VCaP (cell line): Measurements from ENCODE around the gene BFSP2.

Source experiments
- H3K27ac ChIP-seq: fragments of 450-650 bp; 2 replicates; pipeline ENCODE4 v1.5.1; 2017
- TF ChIP-seq, protein P1 (sequence below): fragments of 450-650 bp; conservative IDR thresholded peaks from 2 replicates; pipeline ENCODE4 v1.5.1; 2017; ENCODE audit warnings: mild to moderate bottlenecking, moderate library complexity

Gene BFSP2

DNA sequence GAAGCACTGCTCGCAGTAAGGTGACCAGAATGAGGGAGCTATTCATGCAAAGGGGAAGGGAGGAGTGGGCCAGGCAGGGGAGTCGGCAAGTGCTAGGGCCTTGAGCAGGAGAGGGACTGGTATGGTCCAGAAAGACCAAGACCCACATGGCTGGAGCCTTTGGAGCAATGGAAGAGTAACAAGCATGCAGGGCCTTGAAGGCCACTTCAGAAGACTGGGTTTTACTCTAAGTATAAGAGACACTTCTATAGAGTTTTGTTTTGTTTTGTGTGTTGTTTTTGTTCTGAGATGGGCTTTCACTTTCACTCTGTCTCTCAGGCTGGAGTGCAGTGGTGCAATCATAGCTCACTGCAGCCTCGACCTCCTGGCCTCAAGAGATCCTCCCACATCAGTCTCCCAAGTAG lies 42.0 kb downstream of the BFSP2 start:
- TF ChIP-seq, protein P1, sequence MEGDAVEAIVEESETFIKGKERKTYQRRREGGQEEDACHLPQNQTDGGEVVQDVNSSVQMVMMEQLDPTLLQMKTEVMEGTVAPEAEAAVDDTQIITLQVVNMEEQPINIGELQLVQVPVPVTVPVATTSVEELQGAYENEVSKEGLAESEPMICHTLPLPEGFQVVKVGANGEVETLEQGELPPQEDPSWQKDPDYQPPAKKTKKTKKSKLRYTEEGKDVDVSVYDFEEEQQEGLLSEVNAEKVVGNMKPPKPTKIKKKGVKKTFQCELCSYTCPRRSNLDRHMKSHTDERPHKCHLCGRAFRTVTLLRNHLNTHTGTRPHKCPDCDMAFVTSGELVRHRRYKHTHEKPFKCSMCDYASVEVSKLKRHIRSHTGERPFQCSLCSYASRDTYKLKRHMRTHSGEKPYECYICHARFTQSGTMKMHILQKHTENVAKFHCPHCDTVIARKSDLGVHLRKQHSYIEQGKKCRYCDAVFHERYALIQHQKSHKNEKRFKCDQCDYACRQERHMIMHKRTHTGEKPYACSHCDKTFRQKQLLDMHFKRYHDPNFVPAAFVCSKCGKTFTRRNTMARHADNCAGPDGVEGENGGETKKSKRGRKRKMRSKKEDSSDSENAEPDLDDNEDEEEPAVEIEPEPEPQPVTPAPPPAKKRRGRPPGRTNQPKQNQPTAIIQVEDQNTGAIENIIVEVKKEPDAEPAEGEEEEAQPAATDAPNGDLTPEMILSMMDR, result no peak
- H3K27ac ChIP-seq, result no peak overlapping the region

DNA sequence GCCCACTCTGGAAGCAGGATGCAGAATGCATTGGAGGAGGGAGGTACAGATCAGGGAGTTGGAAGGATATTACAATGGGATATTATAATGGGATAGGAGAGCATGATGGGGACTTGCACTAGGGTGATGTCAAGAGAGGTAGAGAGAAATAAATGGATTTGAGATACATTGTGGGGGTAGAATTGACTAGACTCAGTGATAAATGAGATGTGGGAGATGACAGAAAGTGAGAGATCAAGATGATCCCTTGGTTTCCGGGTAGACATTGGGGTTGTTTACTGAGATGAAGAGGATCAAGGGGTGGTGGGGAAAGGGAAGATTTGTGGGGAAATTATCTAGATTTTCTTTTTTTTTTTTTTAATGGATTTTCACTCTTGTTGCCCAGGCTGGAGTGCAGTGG lies 42.7 kb downstream of the BFSP2 start:
- no peak overlapping the region for H3K27ac ChIP-seq
- TF ChIP-seq, protein P1, result no peak

DNA sequence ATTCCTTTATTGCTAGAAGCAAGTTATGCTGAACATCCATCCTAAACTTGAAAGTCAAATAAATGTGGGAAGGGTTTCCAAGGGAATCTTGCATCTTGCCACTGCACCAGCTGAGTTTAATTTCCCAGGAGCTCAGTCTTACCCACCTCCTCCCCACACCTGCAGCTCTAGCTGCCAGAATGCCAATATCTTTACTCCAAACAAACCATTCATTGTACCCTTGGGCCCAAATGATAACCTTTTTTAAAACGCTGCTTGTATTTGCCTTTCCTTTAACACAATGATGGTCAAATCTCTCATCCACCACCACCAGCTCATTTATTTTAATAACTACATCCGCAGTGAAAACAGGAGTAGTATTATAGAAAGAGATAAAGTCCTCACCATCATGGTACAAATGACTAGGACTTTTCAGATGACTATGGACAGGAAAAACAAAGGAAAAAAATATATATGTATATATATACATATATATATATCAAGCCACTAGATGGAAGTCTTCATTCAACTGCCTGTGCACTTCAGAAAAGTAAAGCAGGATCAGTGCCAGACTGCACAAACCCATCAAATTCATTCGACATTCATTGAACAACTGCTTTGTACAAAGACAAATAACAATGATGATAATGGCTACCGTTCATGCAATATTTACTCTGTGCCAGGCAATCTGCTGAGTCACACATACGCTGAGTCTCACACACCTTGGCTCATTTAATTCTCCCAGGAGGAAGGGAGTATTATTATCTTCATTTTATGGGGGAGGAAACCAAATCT lies 44.0 kb downstream of the BFSP2 start:
- TF ChIP-seq, protein P1, result no peak
- H3K27ac ChIP-seq, result no peak overlapping the region

DNA sequence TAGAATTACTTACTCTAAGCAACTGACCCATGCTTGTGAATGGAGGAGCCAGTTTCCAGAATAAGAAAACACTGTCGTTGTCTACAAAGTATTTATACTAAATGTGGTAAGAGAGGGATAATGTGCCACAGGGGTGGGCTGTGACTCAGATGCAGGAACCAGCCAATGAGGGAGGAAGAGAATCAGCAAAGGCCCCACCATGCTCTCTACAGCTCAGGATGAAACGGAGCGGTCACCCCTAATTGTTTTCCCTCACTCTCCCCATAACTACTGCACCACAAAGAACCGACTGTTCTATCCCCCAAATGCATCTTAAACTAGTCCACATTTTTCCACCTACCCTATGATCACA lies 44.5 kb downstream of the BFSP2 start:
- TF ChIP-seq, protein P1, result no peak
- no peak overlapping the region for H3K27ac ChIP-seq

DNA sequence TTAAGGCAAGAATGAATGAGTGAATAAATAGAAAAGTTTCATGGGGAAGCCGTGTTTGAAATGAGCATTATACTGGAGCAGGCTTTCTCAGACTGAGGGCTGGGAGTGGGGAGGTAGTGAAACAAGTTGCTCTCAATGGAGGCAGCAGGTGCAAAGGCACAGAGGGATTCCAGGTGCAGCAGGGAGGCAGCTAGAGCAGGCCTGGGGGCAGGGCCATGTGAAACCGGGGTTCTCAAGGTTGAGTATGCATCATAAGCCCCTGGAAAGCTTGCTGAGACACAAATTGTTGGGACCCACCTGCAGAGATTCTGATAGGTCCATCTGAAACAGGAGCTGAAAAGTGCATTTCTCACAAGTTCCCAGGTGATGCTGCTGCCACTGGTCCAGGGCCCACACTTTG lies 45.3 kb downstream of the BFSP2 start:
- TF ChIP-seq, protein P1, result no peak
- H3K27ac ChIP-seq, result no peak overlapping the region

DNA sequence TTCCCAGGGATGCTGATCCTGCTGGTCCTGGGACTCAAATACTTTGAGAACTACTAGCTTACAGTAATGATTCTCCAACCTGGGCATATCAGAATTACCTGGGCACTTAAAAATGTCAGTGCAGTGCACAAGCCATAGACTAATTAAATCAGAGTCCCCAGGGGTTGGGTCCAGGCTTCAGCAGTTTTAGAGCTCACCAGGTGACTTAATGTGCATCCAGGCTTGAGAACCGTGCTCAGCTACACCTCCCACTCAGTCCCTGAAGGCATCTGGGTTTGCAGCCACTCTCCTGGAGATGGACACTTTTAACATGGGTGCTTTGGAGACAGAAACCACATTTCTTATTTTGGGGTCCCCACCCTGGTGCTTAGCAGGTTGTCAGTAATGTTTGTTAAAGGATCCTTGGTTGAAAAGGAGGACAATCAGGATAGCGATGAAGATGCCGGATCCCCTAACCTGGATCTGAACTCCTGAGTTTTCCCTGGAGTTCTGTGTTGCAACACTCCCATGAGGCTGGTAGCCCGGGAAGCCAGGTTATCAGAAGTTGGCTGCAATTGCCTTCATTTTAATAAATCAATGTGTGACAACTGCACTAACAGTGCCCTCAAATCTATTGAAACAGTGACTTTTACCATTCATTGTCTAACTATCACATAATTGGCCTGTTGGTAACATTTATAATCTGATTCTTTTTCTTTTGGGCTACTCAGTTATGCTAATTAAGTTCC lies 48.1 kb downstream of the BFSP2 start:
- TF ChIP-seq, protein P1, result no peak
- no peak overlapping the region for H3K27ac ChIP-seq

DNA sequence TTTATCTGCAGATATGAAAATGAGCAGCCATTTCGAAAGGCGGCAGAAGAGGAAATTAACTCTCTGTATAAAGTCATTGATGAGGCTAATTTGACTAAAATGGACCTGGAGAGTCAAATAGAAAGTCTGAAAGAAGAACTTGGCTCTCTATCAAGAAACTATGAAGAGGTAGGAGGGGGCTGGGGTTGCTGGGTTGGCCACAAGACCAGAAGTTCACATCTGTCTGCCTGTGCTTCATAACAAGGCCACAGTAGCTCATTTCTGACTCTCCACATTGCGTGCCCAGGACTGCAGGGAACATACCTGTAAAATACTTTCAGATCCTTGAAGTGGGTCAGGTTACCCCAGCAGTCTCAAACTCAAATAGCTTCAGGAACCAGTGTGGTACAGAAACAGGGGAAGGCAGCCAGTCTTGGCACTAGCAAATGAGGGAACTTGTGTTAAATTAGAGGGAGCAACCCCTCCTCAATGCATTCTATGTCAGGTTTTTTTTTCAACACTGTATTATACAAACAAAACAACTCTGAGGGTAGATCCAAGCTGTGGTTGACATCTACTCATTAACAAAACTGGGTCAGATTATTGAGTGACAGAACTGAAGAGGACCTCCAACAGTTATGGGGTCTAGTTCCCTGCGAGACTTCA lies 48.7 kb downstream of the BFSP2 start:
- TF ChIP-seq, protein P1, result no peak
- no peak overlapping the region for H3K27ac ChIP-seq
